PC-3 (cell line): ENCODE data around the gene TMEM156. TPM values are rescaled to one million over a fixed set of nuclear protein-coding genes. Genes with fewer than 3 reads are reported as not detected.

ENCODE experiments used
- ATAC-seq: fragments of 200-7000 bp; cut with Tn5 transposase; 2 replicates; pipeline ENCODE4 v1.9.1; 2020; ENCODE audit warnings: mild to moderate bottlenecking, moderate library complexity
- BruUV-seq: library from RNA; stranded (reverse); fragments of 400-500 nt; replicated peaks from 2 replicates; lab custom pipeline; 2021; lab: Mats Ljungman, UMichigan
- CTCF ChIA-PET: fragments of 300-600 bp; sonication (Branson Sonifier 250); formaldehyde crosslinking; loops from one replicate; lab custom pipeline; 2022; ENCODE audit warnings: antibody characterized with exemption; lab: Charles Lee
- POLR2A ChIA-PET: fragments of 300-600 bp; sonication (Branson Sonifier 250); formaldehyde crosslinking; loops from one replicate; lab custom pipeline; 2022; ENCODE audit warnings: antibody characterized with exemption; ENCODE audit not compliant: unreplicated experiment; lab: Charles Lee
- DNase-seq: peaks from one replicate; pipeline ENCODE4 v3.0.0-alpha.2; 2015
- H2AFZ ChIP-seq: fragments of 300-600 bp; sonication (generic); 2 replicates; pipeline ENCODE4 v1.6.0; 2016; ENCODE audit warnings: antibody characterized with exemption, low read length
- H3F3A ChIP-seq: fragments of 300-600 bp; sonication (generic); one replicate; pipeline ENCODE4 v1.6.0; 2017; ENCODE audit warnings: antibody characterized with exemption, low read length, control low read depth, mild to moderate bottlenecking; ENCODE audit not compliant: unreplicated experiment
- H3K27ac ChIP-seq: fragments of 300-600 bp; sonication (generic); 2 replicates; pipeline ENCODE4 v1.5.1; 2016; ENCODE audit warnings: mild to moderate bottlenecking, low read length
- H3K27me3 ChIP-seq: fragments of 300-600 bp; sonication (generic); 2 replicates; pipeline ENCODE4 v1.6.1; 2016; ENCODE audit warnings: low read length, mixed read lengths
- H3K36me3 ChIP-seq: fragments of 300-600 bp; sonication (generic); 2 replicates; pipeline ENCODE4 v1.6.1; 2016; ENCODE audit warnings: low read depth, mixed run types, low read length, mixed read lengths
- H3K4me1 ChIP-seq: fragments of 300-600 bp; sonication (generic); 2 replicates; pipeline ENCODE4 v1.5.1; 2016; ENCODE audit warnings: low read length; ENCODE audit not compliant: insufficient read depth
- H3K4me2 ChIP-seq: fragments of 300-600 bp; sonication (generic); 2 replicates; pipeline ENCODE4 v1.6.0; 2016; ENCODE audit warnings: low read length
- H3K4me3 ChIP-seq: fragments of 300-600 bp; sonication (generic); 2 replicates; pipeline ENCODE4 v1.5.1; 2016; ENCODE audit warnings: mild to moderate bottlenecking, low read length, mixed read lengths
- H3K79me2 ChIP-seq: fragments of 300-600 bp; sonication (generic); 2 replicates; pipeline ENCODE4 v1.6.1; 2017; ENCODE audit warnings: low read length, mixed read lengths
- H3K9ac ChIP-seq: fragments of 300-600 bp; sonication (generic); 2 replicates; pipeline ENCODE4 v1.6.0; 2016; ENCODE audit warnings: mild to moderate bottlenecking, low read length
- H3K9me2 ChIP-seq: fragments of 300-600 bp; sonication (generic); replicated peaks from 2 replicates; pipeline ENCODE4 v1.6.1; 2016; ENCODE audit warnings: mixed run types, low read length, mixed read lengths
- H3K9me3 ChIP-seq: fragments of 300-600 bp; sonication (generic); 2 replicates; pipeline ENCODE4 v1.6.1; 2016; ENCODE audit warnings: low read length, mixed read lengths
- H4K20me1 ChIP-seq: fragments of 300-600 bp; sonication (generic); 2 replicates; pipeline ENCODE4 v1.6.1; 2016; ENCODE audit warnings: low read length, mixed read lengths
- EZH2 ChIP-seq: fragments of 300-600 bp; sonication (generic); IDR thresholded peaks from one replicate; pipeline ENCODE4 v1.6.1; 2017; ENCODE audit warnings: antibody characterized with exemption, mild to moderate bottlenecking, low read length; ENCODE audit not compliant: unreplicated experiment
- EZH2phosphoT487 ChIP-seq: fragments of 300-600 bp; sonication (generic); IDR thresholded peaks from 2 replicates; pipeline ENCODE4 v1.6.1; 2018; ENCODE audit warnings: mild to moderate bottlenecking, antibody characterized with exemption, low read length, borderline replicate concordance
- intact Hi-C: fragments of 100-400 bp; cut with micrococcal nuclease; formaldehyde crosslinking; loops from 2 replicates; pipeline ENCODE4 v1.9.0; 2023
- total RNA-seq: library from RNA; depleted of rRNA; stranded (reverse); fragments of >200 nt; gene quantifications from 2 replicates; pipeline ENCODE4 v1.2.3, GENCODE V29; 2014
- TF ChIP-seq, protein P1 (sequence below): fragments of 300-600 bp; sonication (generic); conservative IDR thresholded peaks from 2 replicates; pipeline ENCODE4 v1.5.1; 2017; ENCODE audit warnings: antibody characterized with exemption, low read depth, mild to moderate bottlenecking, low read length

The TMEM156 gene
- total RNA-seq, 1 experiment from 2014 or later: 41.5 TPM

DNA sequence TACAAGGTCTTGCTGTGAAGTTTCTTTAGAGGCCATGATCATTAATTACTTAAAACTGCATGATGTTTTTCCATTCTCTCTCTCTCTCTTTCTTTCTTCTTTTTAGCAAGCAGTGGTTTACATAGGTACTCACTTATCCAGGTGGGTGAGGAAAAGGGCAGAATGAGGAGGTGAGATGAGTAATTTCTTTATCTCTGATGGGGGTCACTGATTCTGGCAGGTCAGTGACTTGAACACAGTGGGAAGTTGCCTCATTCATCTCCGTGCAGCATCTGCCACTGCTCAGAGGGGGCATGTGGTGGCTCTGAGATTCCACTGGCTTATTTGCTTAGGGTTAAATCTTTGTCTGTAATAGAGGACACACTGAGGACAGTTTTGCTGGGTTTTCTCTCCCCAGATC is 102.0 kb downstream of the TMEM156 start:
- no peaks in the 10 kb centered on the region for H3K79me2 ChIP-seq

DNA sequence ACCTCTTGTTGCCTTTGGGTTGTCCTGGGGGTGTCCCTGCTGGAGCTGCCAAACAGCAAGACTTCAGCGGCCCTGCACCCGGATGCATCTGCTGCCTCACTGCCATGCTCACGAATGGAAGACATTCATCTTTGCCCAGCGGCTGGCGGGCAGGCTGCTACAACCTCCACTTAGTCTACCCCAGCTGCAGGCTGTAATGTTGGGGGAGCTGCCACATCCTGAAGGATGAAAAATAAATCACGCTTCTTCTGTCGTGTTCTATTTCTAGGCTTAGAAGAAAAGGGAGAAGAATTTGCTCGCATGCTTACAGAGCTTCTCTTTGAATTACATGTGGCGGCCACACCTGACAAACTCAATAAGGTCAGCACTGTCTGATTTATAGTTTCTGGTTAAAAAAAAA is 103.2 kb downstream of the TMEM156 start:
- Histone ChIP-seq H3K4me2 (no peak overlapping the region), H3K27ac (no peak overlapping the region), H3K9ac (no peak overlapping the region), H3K9me2 (no peaks in the 10 kb centered on the region), H3K79me2 (no peaks in the 10 kb centered on the region), H3K4me3 (no peak overlapping the region), H2AFZ (no peak overlapping the region), H4K20me1 (no peaks in the 10 kb centered on the region), H3F3A (no peaks in the 10 kb centered on the region), H3K9me3 (no peaks in the 10 kb centered on the region), H3K4me1 (no peaks in the 10 kb centered on the region), H3K27me3 (no peaks in the 10 kb centered on the region), H3K36me3 (no peaks in the 10 kb centered on the region)
- TF ChIP-seq EZH2phosphoT487 (no peak), EZH2 (no peak)
- TF ChIP-seq, protein P1, sequence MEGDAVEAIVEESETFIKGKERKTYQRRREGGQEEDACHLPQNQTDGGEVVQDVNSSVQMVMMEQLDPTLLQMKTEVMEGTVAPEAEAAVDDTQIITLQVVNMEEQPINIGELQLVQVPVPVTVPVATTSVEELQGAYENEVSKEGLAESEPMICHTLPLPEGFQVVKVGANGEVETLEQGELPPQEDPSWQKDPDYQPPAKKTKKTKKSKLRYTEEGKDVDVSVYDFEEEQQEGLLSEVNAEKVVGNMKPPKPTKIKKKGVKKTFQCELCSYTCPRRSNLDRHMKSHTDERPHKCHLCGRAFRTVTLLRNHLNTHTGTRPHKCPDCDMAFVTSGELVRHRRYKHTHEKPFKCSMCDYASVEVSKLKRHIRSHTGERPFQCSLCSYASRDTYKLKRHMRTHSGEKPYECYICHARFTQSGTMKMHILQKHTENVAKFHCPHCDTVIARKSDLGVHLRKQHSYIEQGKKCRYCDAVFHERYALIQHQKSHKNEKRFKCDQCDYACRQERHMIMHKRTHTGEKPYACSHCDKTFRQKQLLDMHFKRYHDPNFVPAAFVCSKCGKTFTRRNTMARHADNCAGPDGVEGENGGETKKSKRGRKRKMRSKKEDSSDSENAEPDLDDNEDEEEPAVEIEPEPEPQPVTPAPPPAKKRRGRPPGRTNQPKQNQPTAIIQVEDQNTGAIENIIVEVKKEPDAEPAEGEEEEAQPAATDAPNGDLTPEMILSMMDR: no peak
- no TSS peak for BruUV-seq
- no peak for ATAC-seq
- ChIA-PET CTCF (no interaction called here), POLR2A (no interaction called here)
- intact Hi-C loops: no loop called here
- no peak for DNase-seq

More for the DNA sequence above, 102.0 kb downstream of the TMEM156 start:
- H3K4me2 ChIP-seq: no peak overlapping the region
- no peak overlapping the region for H3K9ac ChIP-seq
- intact Hi-C loops: no loop called here
- no peaks in the 10 kb centered on the region for H3F3A ChIP-seq
- CTCF ChIA-PET: no interaction called here
- H3K9me2 ChIP-seq: no peaks in the 10 kb centered on the region
- H3K4me3 ChIP-seq: no peak overlapping the region
- no peaks in the 10 kb centered on the region for H3K9me3 ChIP-seq
- no peaks in the 10 kb centered on the region for H3K36me3 ChIP-seq
- TF ChIP-seq EZH2: no peak
- TF ChIP-seq, protein P1: no peak
- H3K27me3 ChIP-seq: no peaks in the 10 kb centered on the region
- no peaks in the 10 kb centered on the region for H4K20me1 ChIP-seq
- no peak overlapping the region for H3K27ac ChIP-seq
- ATAC-seq (no peak), DNase-seq (no peak)
- no TSS peak for BruUV-seq
- POLR2A ChIA-PET: no interaction called here
- H3K4me1 ChIP-seq: no peaks in the 10 kb centered on the region
- no peak overlapping the region for H2AFZ ChIP-seq

DNA sequence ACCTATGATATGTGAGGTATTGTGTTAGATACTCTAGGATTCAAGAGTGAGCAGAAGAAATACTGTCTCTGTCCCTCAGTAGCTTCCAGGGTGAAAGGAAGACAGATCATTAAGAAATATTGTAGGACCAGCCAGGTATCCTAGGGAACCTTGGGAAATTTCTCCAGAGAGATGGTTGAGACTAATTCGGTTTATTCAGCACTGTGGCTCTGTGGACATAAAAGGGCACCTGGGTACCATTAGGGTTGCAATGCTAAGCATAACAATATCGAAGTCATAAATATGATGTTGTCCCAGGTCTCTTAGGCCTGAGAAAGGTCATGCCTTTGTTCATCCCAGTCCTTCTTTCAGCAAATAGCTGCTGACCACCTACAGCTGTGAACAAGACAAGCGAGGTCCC is 103.6 kb downstream of the TMEM156 start:
- BruUV-seq: no TSS peak
- H3K27me3 ChIP-seq: no peaks in the 10 kb centered on the region
- TF ChIP-seq, protein P1: no peak
- no peak for TF ChIP-seq EZH2
- no peak for TF ChIP-seq EZH2phosphoT487
- ChIA-PET POLR2A (no interaction called here), CTCF (no interaction called here)
- DNase-seq: no peak
- H3K9me2 ChIP-seq: no peaks in the 10 kb centered on the region
- H3K4me1 ChIP-seq: no peaks in the 10 kb centered on the region
- no peak overlapping the region for H3K4me3 ChIP-seq
- no peak for ATAC-seq
- no peaks in the 10 kb centered on the region for H3F3A ChIP-seq
- no peak overlapping the region for H2AFZ ChIP-seq
- no peaks in the 10 kb centered on the region for H3K79me2 ChIP-seq
- no peaks in the 10 kb centered on the region for H4K20me1 ChIP-seq
- H3K36me3 ChIP-seq: no peaks in the 10 kb centered on the region
- intact Hi-C loops: no loop called here
- H3K4me2 ChIP-seq: no peak overlapping the region
- H3K27ac ChIP-seq: no peak overlapping the region
- no peak overlapping the region for H3K9ac ChIP-seq
- H3K9me3 ChIP-seq: no peaks in the 10 kb centered on the region
